HL-60 (cell line): ENCODE results near the gene ULBP1.

Experiments used
- DNase-seq, 2 experiments: peaks; one replicate each; pipeline ENCODE4 v3.0.0-alpha.2; 2010 to 2020; ENCODE audit warnings: low read depth in 1 of 2, low spot score in 1 of 2
- H3K27ac ChIP-seq: fragments of 250-450 bp; sonication (Bioruptor Pico); replicated peaks from 2 replicates; pipeline ENCODE4 v1.5.1; 2020; ENCODE audit warnings: mild to moderate bottlenecking, moderate library complexity
- H3K27me3 ChIP-seq: fragments of 250-450 bp; sonication (Bioruptor Pico); 2 replicates; pipeline ENCODE4 v1.5.1; 2021; ENCODE audit warnings: mild to moderate bottlenecking, moderate library complexity; ENCODE audit not compliant: insufficient read depth, poor library complexity, severe bottlenecking
- H3K4me3 ChIP-seq: replicated peaks from 2 replicates; pipeline ENCODE4 v1.5.1; 2011; ENCODE audit warnings: mild to moderate bottlenecking, control low read depth, low read length; ENCODE audit not compliant: insufficient read depth
- GABPA ChIP-seq: IDR thresholded peaks from 2 replicates; pipeline ENCODE4 v1.6.1; 2012; ENCODE audit warnings: low read depth
- POLR2AphosphoS5 ChIP-seq: IDR thresholded peaks from 2 replicates; pipeline ENCODE4 v1.6.1; 2012; ENCODE audit warnings: low read depth
- SPI1 ChIP-seq: IDR thresholded peaks from 2 replicates; pipeline ENCODE4 v1.6.1; 2012; ENCODE audit warnings: low read depth, mild to moderate bottlenecking, borderline replicate concordance
- TF ChIP-seq, protein P1 (sequence below): IDR thresholded peaks from one replicate; pipeline ENCODE4 v1.5.1; 2011; ENCODE audit warnings: low read length, control low read depth, inconsistent platforms; ENCODE audit not compliant: insufficient read depth
- TF ChIP-seq, protein P2 (sequence below): IDR thresholded peaks from 2 replicates; pipeline ENCODE4 v1.6.1; 2012; ENCODE audit warnings: low read depth; ENCODE audit not compliant: insufficient replicate concordance

ULBP1 gene

DNA sequence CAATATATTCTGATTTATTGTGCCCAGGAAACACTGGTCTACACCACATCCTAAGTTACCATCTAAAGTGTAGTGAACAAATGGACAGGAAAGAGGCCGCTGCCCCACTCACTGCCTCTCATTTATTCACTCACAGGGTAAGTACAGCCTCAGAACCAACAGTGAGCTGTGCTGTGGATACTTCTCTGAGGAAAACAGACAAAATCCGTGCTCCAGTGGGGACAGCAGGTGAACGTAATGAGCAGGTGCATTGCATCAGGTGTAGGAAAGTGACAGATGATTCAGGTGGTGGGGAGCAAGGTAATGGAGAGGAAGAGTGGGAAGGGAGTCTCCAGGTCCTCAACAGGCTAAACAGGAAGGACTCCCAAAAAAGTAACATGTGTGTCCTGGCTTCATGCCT lies 30.3 kb upstream of the ULBP1 start:
- DNase-seq = no peak
- H3K27me3 ChIP-seq = peaks cover 56% of the 10 kb centered on the region
- no peak for TF ChIP-seq SPI1
- TF ChIP-seq POLR2AphosphoS5 = no peak
- H3K27ac ChIP-seq = no peak overlapping the region
- H3K4me3 ChIP-seq = no peak overlapping the region

DNA sequence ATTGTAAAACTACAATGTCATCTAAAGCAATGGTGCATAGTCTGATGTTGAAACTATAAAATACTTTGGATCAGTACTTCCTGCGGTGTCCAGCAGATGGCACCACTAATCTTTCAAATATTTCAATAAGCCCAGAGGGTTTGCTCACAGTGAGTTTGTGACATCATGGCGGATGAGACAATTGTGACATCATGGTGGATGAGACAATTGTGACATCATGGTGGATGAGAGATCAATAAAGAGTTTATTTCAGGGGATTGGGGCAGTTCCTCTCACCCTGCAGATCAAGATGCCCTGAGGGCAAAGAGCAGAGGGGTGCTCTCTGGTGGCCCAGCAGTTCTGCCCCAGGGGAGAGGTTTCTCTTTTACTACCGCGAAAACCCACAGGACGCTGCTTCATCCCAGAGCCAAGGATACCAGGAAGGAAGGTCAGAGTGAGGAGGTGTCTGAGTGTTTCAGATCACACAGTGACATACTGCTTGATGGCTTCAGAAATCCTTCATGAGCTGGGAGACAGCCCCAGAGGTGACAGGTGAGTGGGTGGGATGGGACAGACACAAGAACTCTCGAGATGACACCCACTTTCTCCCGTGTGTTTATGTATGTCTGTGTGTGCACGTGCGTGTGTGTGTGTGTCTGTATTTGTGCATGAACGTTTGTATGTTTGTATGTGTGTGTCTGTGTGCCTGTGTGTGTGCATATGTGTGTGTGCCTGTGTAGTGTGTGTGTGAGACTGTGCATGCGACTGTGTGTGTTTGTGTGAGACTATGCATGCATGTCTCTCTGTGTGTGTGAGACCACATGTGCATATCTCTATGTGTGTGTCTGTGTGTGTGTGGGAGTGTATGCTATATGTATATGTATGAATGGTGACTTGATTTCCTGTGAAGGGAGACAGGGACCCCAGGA lies 29.2 kb upstream of the ULBP1 start:
- Histone ChIP-seq H3K27ac (no peak overlapping the region), H3K27me3 (peaks cover 64% of the 10 kb centered on the region), H3K4me3 (no peak overlapping the region)
- TF ChIP-seq SPI1 = no peak
- TF ChIP-seq, protein P1, sequence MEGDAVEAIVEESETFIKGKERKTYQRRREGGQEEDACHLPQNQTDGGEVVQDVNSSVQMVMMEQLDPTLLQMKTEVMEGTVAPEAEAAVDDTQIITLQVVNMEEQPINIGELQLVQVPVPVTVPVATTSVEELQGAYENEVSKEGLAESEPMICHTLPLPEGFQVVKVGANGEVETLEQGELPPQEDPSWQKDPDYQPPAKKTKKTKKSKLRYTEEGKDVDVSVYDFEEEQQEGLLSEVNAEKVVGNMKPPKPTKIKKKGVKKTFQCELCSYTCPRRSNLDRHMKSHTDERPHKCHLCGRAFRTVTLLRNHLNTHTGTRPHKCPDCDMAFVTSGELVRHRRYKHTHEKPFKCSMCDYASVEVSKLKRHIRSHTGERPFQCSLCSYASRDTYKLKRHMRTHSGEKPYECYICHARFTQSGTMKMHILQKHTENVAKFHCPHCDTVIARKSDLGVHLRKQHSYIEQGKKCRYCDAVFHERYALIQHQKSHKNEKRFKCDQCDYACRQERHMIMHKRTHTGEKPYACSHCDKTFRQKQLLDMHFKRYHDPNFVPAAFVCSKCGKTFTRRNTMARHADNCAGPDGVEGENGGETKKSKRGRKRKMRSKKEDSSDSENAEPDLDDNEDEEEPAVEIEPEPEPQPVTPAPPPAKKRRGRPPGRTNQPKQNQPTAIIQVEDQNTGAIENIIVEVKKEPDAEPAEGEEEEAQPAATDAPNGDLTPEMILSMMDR = peak; percentile 47
- DNase-seq = peak in 1 of 2 experiments; percentile 59

DNA sequence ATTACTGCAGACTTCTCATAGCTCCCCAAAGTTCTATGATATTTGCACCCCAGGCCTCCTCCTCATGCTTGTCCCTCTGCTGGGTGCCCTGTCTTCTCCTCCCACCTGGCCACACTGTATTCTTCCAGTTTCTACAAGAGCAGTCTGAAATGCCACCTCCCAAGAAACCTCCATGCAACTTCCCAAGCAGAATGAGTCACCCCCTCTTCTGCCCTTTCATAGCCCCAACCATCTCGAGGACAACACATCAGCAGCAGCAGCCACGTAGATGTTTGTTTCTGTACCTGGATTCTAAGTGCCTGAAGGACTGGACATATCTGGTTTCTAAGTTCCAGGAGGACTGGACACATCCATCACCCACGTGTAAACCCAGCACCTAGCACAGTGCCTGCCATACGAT lies 28.5 kb upstream of the ULBP1 start:
- H3K27me3 ChIP-seq = peaks cover 65% of the 10 kb centered on the region
- DNase-seq = no peak
- TF ChIP-seq SPI1 = no peak
- TF ChIP-seq, protein P1 = no peak
- TF ChIP-seq GABPA = no peak
- TF ChIP-seq, protein P2, sequence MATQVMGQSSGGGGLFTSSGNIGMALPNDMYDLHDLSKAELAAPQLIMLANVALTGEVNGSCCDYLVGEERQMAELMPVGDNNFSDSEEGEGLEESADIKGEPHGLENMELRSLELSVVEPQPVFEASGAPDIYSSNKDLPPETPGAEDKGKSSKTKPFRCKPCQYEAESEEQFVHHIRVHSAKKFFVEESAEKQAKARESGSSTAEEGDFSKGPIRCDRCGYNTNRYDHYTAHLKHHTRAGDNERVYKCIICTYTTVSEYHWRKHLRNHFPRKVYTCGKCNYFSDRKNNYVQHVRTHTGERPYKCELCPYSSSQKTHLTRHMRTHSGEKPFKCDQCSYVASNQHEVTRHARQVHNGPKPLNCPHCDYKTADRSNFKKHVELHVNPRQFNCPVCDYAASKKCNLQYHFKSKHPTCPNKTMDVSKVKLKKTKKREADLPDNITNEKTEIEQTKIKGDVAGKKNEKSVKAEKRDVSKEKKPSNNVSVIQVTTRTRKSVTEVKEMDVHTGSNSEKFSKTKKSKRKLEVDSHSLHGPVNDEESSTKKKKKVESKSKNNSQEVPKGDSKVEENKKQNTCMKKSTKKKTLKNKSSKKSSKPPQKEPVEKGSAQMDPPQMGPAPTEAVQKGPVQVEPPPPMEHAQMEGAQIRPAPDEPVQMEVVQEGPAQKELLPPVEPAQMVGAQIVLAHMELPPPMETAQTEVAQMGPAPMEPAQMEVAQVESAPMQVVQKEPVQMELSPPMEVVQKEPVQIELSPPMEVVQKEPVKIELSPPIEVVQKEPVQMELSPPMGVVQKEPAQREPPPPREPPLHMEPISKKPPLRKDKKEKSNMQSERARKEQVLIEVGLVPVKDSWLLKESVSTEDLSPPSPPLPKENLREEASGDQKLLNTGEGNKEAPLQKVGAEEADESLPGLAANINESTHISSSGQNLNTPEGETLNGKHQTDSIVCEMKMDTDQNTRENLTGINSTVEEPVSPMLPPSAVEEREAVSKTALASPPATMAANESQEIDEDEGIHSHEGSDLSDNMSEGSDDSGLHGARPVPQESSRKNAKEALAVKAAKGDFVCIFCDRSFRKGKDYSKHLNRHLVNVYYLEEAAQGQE = no peak
- no peak for TF ChIP-seq POLR2AphosphoS5
- no peak overlapping the region for H3K27ac ChIP-seq
- no peak overlapping the region for H3K4me3 ChIP-seq

DNA sequence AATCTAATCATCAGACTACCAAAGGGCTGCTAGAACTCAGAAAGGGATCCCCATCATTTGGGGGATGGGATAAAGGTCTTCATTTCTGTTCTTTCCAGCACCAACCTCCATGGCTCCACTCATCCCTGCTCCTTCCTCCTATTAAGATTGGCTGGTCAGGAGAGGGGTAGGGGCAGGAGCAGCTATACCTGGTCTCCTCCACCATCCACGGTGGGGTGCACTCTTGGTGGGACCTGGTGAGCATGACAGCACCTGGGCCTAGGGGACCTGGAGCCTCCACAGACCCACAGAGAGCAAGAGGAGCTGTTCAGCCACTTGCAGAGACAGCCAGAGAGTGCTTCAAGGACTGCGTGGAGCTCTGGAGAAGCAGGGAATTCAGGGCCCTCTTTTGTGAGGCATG lies 28.1 kb upstream of the ULBP1 start:
- H3K4me3 ChIP-seq = no peak overlapping the region
- peaks cover 65% of the 10 kb centered on the region for H3K27me3 ChIP-seq
- TF ChIP-seq, protein P1 = no peak
- TF ChIP-seq POLR2AphosphoS5 (no peak), SPI1 (no peak), GABPA (no peak)
- TF ChIP-seq, protein P2 = no peak
- no peak overlapping the region for H3K27ac ChIP-seq
- no peak for DNase-seq
